HG03066 (cell line): ENCODE data around the gene PROM2.
"Not testable (repeated sequence)": the region's sequence is repeated elsewhere in the genome, so short reads cannot be mapped to it uniquely, and the experiment has no call there.

Experiments
- ATAC-seq: cut with Tn5 transposase; IDR thresholded peaks from one replicate; pipeline ENCODE4 v1.9.1; 2021; ENCODE audit warnings: low read depth; ENCODE audit not compliant: unreplicated experiment

PROM2 gene

GRCh38 chr2:95274291-95275150, at the start of gene PROM2:
PROM2 (plus strand) TSS chr2:95274449; CDS start chr2:95274586, 137 bp downstream.
- ATAC-seq = no peak

GRCh38 chr2:95225658-95226057, 48.6 kb upstream of the PROM2 start:
- ATAC-seq = no peak

GRCh38 chr2:95231723-95232122, 42.5 kb upstream of the PROM2 start:
- no peak for ATAC-seq

- ATAC-seq = no peak
Measured at GRCh38 chr2:95232232-95232631, 42.0 kb upstream of the PROM2 start.

- ATAC-seq = no peak
Measured at GRCh38 chr2:95234286-95234785, 39.9 kb upstream of the PROM2 start.

GRCh38 chr2:95234816-95235215, 39.4 kb upstream of the PROM2 start:
- ATAC-seq = no peak

GRCh38 chr2:95238131-95238530, 36.1 kb upstream of the PROM2 start:
- ATAC-seq = no peak

GRCh38 chr2:95240091-95240490, 34.2 kb upstream of the PROM2 start:
- ATAC-seq = no peak

- no peak for ATAC-seq
Measured at GRCh38 chr2:95240556-95240955, 33.7 kb upstream of the PROM2 start.

GRCh38 chr2:95242084-95242483, 32.2 kb upstream of the PROM2 start:
- ATAC-seq = not testable (repeated sequence)

- ATAC-seq = no peak
Measured at GRCh38 chr2:95258271-95258670, 16.0 kb upstream of the PROM2 start.

- no peak for ATAC-seq
Measured at GRCh38 chr2:95260028-95261023, 13.9 kb upstream of the PROM2 start.

- ATAC-seq = no peak
Measured at GRCh38 chr2:95261602-95262001, 12.6 kb upstream of the PROM2 start.

GRCh38 chr2:95262896-95263542, 11.2 kb upstream of the PROM2 start:
- ATAC-seq = no peak

- no peak for ATAC-seq
Measured at GRCh38 chr2:95264624-95265023, 9.6 kb upstream of the PROM2 start.

- ATAC-seq = no peak
Measured at GRCh38 chr2:95265182-95265581, 9.1 kb upstream of the PROM2 start.

- ATAC-seq = no peak
Measured at GRCh38 chr2:95266781-95267430, 7.3 kb upstream of the PROM2 start.

GRCh38 chr2:95267458-95268210, 6.6 kb upstream of the PROM2 start:
- ATAC-seq = no peak
